Midbrain (tissue), 1 donor: ENCODE data around the gene ACSL1.

Experiments
- DNase-seq: peaks from one replicate; lab custom pipeline; 2025; lab: John Stamatoyannopoulos, UW

Gene ACSL1, protein sequence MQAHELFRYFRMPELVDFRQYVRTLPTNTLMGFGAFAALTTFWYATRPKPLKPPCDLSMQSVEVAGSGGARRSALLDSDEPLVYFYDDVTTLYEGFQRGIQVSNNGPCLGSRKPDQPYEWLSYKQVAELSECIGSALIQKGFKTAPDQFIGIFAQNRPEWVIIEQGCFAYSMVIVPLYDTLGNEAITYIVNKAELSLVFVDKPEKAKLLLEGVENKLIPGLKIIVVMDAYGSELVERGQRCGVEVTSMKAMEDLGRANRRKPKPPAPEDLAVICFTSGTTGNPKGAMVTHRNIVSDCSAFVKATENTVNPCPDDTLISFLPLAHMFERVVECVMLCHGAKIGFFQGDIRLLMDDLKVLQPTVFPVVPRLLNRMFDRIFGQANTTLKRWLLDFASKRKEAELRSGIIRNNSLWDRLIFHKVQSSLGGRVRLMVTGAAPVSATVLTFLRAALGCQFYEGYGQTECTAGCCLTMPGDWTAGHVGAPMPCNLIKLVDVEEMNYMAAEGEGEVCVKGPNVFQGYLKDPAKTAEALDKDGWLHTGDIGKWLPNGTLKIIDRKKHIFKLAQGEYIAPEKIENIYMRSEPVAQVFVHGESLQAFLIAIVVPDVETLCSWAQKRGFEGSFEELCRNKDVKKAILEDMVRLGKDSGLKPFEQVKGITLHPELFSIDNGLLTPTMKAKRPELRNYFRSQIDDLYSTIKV

GRCh38 chr4:184825896-184826690, at the start of gene ACSL1:
ACSL1 (minus strand) TSS chr4:184825968; CDS start chr4:184803514, 22,454 bp downstream.
- peak; percentile 81 for DNase-seq

- no peak for DNase-seq
These were observed 47.3 kb upstream of the ACSL1 start for GRCh38 chr4:184873054-184873453.

DNA sequence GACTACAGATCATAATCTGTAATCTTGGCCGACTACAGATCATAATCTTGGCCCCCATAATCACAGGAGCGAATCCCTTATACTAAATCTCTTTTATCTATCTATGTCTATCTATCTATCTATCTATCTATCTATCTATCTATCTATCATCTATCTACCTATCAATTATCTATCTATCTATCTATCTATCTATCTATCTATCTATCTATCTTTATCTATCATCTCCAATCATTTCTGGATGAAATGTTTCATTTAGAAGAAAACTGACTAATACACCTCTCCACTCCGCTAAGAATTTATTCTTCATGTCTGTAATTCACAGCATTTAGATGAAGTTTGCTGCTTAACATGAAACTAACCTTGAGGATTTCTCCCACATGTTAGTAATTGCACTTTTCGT, 45.0 kb upstream of the ACSL1 start:
- DNase-seq, result no peak

GRCh38 chr4:184868623-184869022, 42.9 kb upstream of the ACSL1 start:
- DNase-seq, result no peak

GRCh38 chr4:184863916-184864315, 38.1 kb upstream of the ACSL1 start:
- no peak for DNase-seq

GRCh38 chr4:184861047-184861446, 35.3 kb upstream of the ACSL1 start:
- no peak for DNase-seq

- DNase-seq, result no peak
These were observed 34.4 kb upstream of the ACSL1 start for GRCh38 chr4:184860018-184860779.

- no peak for DNase-seq
These were observed 31.8 kb upstream of the ACSL1 start for GRCh38 chr4:184857441-184858121.

DNA sequence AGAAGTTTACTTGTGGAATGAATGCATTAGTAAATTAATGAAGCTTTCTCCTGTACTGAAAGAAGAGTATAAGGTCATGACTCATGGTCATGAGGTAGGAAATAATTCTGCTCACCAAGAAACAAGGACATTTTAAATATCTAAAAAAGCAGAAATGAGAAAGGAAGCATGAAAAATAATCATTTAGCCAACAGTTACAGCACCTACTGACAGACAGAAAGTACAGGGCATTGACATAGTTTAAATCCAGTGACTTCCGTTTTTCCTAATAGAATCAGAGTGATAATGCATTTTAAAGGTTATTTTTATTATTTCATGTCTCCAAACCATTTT, 30.5 kb upstream of the ACSL1 start:
- DNase-seq, result no peak

DNA sequence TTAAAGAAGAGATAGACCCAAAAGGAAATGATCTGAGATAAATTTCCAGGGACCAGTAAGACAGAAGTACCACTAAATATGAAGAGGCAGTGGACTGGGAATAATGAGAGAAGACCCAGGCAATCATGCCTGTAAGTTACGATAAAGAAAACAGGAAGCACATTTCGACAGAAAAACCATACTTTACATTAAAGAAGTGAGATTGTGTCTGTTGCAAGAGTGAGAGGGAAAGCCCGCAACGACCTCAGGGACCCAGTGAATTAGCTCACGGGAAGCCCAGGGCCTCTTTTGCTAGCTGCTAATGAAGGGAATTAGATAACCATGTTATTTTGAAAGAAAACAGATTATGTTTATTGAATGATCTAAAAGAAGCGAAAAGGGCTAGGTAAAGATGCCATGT, 28.9 kb upstream of the ACSL1 start:
- DNase-seq, result no peak

DNA sequence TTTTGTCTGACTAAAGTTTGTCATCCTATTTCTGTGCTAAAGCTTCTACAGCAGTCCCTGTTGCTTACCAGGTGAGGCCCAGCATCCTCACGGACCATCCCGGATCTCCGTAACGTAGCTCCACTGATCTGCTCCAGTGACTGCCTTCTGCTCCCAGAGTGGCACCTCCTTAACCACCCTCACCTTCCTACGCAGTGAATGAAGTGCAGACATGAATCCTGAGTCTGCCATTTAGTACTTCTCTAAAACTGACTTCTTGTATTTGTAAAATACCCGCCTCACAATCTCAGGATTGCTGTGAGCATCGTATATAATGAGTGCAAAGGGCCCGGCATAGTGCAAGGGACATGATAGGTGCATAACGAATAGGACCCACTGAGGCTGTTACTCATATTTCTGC, 27.7 kb upstream of the ACSL1 start:
- no peak for DNase-seq

GRCh38 chr4:184851886-184852285, 26.1 kb upstream of the ACSL1 start:
- DNase-seq, result no peak

- no peak for DNase-seq
These were observed 25.4 kb upstream of the ACSL1 start for GRCh38 chr4:184851200-184851541.

- no peak for DNase-seq
These were observed 24.8 kb upstream of the ACSL1 start for GRCh38 chr4:184850431-184851199.

DNA sequence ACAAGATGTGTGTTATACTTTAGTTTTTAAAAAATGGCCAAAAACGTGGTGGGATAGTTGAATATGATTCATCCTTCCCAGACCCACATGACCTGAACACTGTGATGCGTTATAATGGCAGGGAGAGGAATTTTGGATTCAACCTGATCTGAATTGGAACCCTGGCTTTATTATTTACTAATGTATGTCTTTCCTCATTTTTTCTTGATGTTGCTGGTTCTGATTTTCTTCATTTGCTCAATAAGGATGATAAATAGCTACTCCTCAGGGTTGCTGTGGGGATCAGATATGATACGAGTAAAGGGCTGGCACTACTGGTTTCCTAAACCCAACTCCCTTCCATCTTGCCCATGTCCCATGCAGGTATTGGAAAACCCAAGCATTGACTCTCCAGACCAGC, 24.2 kb upstream of the ACSL1 start:
- DNase-seq, result no peak

DNA sequence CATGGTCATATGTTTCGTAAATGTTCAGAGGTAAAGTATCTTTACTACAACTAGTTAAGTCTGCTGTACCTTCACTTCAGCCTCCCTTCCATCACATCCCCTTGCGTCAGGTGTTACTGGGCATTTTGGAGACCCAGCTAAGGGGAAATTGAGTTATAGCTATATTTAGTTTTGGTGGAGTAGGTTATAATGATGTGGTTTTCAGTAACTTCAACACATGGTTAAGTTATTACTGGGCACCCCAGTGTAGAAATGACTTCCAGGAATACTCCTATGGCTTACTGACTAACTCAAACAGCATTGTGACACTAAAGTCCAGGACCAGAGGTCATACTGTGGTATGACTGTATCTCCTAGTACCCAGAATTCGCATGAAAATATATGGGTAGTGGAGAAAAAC, 23.4 kb upstream of the ACSL1 start:
- no peak for DNase-seq

DNA sequence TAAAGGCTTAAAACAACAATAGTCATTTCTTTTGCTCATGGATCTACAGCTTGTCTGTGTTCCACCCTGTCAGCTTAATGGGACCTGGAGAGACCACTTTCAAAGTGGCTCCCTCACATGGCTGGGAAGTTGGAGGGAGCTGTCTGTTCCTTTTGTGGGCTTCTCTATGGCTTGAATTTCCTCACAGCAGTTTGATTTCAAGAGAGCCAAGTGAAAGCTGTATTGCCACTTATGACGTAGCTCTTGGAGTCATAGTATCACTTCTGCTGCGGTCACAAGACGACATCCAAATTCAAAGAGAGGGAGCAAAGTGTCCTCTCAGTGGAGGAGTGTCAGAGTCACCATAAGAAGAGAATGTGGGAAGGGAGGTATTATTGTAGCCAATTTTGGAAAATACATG, 22.7 kb upstream of the ACSL1 start:
- peak; percentile 9 for DNase-seq

- DNase-seq, result no peak
These were observed 20.8 kb upstream of the ACSL1 start for GRCh38 chr4:184846531-184846930.

GRCh38 chr4:184845367-184846021, 19.7 kb upstream of the ACSL1 start:
- no peak for DNase-seq

GRCh38 chr4:184844742-184845141, 19.0 kb upstream of the ACSL1 start:
- no peak for DNase-seq
